Measurements from ENCODE around the gene AGFG2. TPM values are rescaled to one million over a fixed set of nuclear protein-coding genes. Genes with fewer than 3 reads are reported as not detected.
A peak's percentile ranks its signal among the peaks of the same experiment; 100 is the strongest.

Gene AGFG2
- total and polyA plus RNA-seq, 2 of the 13 experiments (the other 11 are each of a cell fraction or from before 2014, with no cell fraction given): 125 to 132 TPM

- TF ChIP-seq CTCF (CRISPR knock-in tag; IDR thresholded peaks at IDR 0.05): peak; percentile 25; the same call in 1 of the 2 replicates
- TF ChIP-seq ATF7 (IDR thresholded peaks at IDR 0.05): no peak
- TF ChIP-seq ATF7 (CRISPR knock-in tag; IDR thresholded peaks at IDR 0.05): 0 out of 2 replicates have a peak, but pooled peaks have one; percentile 39
- TF ChIP-seq FOSL2 (CRISPR knock-in tag; IDR thresholded peaks at IDR 0.05): 0 out of 2 replicates have a peak, but pooled peaks have one; percentile 49
- no peak for TF ChIP-seq ZNF431 (CRISPR knock-in tag; IDR thresholded peaks at IDR 0.05; ENCODE audit: borderline replicate concordance, low read depth)
- TF ChIP-seq CSRNP1 (CRISPR knock-in tag; IDR thresholded peaks at IDR 0.05): peak; percentile 44; the same call in 1 of the 2 replicates
- peak; percentile 69 for TF ChIP-seq POLR2G (IDR thresholded peaks at IDR 0.05; ENCODE audit: low read depth, low read length)
- no peak for TF ChIP-seq ZNF841 (CRISPR knock-in tag; IDR thresholded peaks at IDR 0.05; ENCODE audit: borderline replicate concordance)
- TF ChIP-seq ZMYM4 (CRISPR knock-in tag; IDR thresholded peaks at IDR 0.05): 0 out of 2 replicates have a peak, but pooled peaks have one; percentile 16
- TF ChIP-seq RXRA (CRISPR knock-in tag; IDR thresholded peaks at IDR 0.05): no peak; the same call in 1 of the 2 replicates
- TF ChIP-seq, protein P1, sequence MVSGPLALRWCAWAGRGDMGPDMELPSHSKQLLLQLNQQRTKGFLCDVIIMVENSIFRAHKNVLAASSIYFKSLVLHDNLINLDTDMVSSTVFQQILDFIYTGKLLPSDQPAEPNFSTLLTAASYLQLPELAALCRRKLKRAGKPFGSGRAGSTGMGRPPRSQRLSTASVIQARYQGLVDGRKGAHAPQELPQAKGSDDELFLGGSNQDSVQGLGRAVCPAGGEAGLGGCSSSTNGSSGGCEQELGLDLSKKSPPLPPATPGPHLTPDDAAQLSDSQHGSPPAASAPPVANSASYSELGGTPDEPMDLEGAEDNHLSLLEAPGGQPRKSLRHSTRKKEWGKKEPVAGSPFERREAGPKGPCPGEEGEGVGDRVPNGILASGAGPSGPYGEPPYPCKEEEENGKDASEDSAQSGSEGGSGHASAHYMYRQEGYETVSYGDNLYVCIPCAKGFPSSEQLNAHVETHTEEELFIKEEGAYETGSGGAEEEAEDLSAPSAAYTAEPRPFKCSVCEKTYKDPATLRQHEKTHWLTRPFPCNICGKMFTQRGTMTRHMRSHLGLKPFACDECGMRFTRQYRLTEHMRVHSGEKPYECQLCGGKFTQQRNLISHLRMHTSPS (CRISPR knock-in tag; IDR thresholded peaks at IDR 0.05; ENCODE audit: low read depth): peak; percentile 34; the same call in 1 of the 2 replicates
- TF ChIP-seq FOXO1 (CRISPR knock-in tag; IDR thresholded peaks at IDR 0.05): no peak
- TF ChIP-seq USF2 (IDR thresholded peaks at IDR 0.05; ENCODE audit: low read depth, low read length): no peak
- TF ChIP-seq USF2 (CRISPR knock-in tag; IDR thresholded peaks at IDR 0.05; ENCODE audit: borderline replicate concordance): no peak
- peak; percentile 59; the same call in 1 of the 2 replicates for TF ChIP-seq ZNF501 (CRISPR knock-in tag; IDR thresholded peaks at IDR 0.05)
- no peak for TF ChIP-seq NONO (IDR thresholded peaks at IDR 0.05)
- TF ChIP-seq NONO (CRISPR knock-in tag; conservative IDR thresholded peaks at IDR 0.05): peak; percentile 36
- TF ChIP-seq EP300 (IDR thresholded peaks at IDR 0.05; ENCODE audit: low read depth in 2 of 2, low read length in 2 of 2): 0 out of 4 replicates have a peak, but pooled peaks of 1 of the 2 experiments have one; percentile 8
- TF ChIP-seq EP300 (CRISPR knock-in tag; IDR thresholded peaks at IDR 0.05; ENCODE audit: borderline replicate concordance): no peak
- no peak for TF ChIP-seq ZEB1 (IDR thresholded peaks at IDR 0.05; ENCODE audit: insufficient replicate concordance, low read depth)
- TF ChIP-seq PAWR (CRISPR knock-in tag; IDR thresholded peaks at IDR 0.05; ENCODE audit: borderline replicate concordance): no peak
- TF ChIP-seq IRF2 (CRISPR knock-in tag; IDR thresholded peaks at IDR 0.05): peak; percentile 27; the same call in 1 of the 2 replicates
Measured at GRCh38 chr7:100570954-100571828, 32.2 kb downstream of the AGFG2 start (continued).
